Measurements from ENCODE around the gene PLXNA1. TPM values are rescaled to one million over a fixed set of nuclear protein-coding genes. Genes with fewer than 3 reads are reported as not detected.

The PLXNA1 gene
- total RNA-seq, 1 donor from 2014 or later, result 98.2 TPM

DNA sequence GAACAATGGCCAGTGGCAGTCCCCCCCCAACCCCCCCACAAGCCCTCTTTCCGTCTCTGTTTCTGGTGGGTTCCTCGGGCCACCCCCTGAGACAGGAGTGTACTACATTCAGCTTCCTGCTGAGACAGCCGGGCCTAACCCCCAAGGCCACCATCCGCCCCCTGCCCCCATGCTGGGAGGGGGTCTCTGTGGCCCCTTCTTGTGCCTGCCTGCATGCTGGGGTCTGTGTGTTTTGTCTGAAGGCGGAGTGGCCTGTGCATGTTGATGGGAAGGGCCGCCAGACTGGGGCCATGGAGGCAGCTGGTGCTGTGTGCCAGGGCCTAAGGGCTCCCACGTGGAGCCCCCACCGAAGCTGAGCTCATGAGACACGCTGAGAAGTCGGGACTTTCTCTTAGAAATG is 26.6 kb downstream of the PLXNA1 start:
- no peak for DNase-seq (ENCODE audit: low spot score)
- Mint-ChIP-seq H3K4me3 (ENCODE audit: unreplicated experiment) (no peak overlapping the region), H3K27ac (ENCODE audit: unreplicated experiment) (peak overlapping the region; percentile 86)

DNA sequence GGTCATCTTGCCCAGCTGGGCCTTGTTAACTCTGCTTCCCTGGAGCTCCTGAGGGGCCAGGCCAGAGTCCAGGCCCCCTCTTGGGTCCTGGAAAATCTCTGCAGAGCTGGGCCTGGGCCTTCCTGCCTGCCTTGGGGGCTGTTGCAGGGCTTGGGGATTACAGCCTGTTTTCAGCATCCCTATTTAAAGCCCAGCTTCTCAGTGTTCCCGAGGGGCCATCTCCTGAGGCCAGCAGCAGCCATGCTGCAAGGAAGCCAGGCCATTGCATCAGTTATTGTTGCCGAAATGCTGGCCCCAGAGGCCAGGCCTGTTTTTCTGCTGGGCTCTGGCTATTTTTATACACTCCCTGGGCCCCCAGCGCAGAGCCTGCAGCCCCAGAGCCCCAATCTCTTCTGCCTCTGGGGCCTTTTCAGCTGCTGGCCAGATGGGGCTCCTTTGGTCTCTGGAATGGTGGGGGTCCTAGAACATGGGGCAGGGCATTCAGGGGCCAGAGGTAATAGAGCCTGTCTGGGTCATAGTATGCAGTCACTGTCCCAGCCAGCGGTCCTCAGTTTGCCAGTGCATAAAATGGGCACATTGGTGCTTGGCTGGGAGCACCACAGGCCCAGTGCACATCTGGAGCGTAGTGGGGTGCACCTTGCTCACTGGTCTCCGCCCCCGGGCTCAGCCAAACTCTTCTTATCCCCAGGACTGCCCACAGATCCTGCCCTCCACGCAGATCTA is 28.5 kb downstream of the PLXNA1 start:
- H3K36me3 Mint-ChIP-seq (ENCODE audit: low read depth), result peaks cover 12% of the 10 kb centered on the region
- TF ChIP-seq, protein P1, sequence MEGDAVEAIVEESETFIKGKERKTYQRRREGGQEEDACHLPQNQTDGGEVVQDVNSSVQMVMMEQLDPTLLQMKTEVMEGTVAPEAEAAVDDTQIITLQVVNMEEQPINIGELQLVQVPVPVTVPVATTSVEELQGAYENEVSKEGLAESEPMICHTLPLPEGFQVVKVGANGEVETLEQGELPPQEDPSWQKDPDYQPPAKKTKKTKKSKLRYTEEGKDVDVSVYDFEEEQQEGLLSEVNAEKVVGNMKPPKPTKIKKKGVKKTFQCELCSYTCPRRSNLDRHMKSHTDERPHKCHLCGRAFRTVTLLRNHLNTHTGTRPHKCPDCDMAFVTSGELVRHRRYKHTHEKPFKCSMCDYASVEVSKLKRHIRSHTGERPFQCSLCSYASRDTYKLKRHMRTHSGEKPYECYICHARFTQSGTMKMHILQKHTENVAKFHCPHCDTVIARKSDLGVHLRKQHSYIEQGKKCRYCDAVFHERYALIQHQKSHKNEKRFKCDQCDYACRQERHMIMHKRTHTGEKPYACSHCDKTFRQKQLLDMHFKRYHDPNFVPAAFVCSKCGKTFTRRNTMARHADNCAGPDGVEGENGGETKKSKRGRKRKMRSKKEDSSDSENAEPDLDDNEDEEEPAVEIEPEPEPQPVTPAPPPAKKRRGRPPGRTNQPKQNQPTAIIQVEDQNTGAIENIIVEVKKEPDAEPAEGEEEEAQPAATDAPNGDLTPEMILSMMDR (IDR thresholded peaks at IDR 0.05), result no peak
- peaks cover 42% of the 10 kb centered on the region for H3K4me1 Mint-ChIP-seq (ENCODE audit: low read depth)
- DNase-seq (ENCODE audit: low spot score), result no peak
- H3K9me3 Mint-ChIP-seq (ENCODE audit: low read depth), result no peaks in the 10 kb centered on the region
- no peak overlapping the region for H3K4me3 Mint-ChIP-seq (ENCODE audit: unreplicated experiment)
- H3K27ac Mint-ChIP-seq (ENCODE audit: unreplicated experiment), result peak overlapping the region; percentile 90
- H3K27me3 Mint-ChIP-seq (ENCODE audit: low read depth), result no peaks in the 10 kb centered on the region

More for the DNA sequence above, 26.6 kb downstream of the PLXNA1 start:
- peaks cover 8% of the 10 kb centered on the region for H3K36me3 Mint-ChIP-seq (ENCODE audit: low read depth)
- TF ChIP-seq, protein P1 (IDR thresholded peaks at IDR 0.05), result no peak
- no peaks in the 10 kb centered on the region for H3K9me3 Mint-ChIP-seq (ENCODE audit: low read depth)
- peaks cover 39% of the 10 kb centered on the region for H3K4me1 Mint-ChIP-seq (ENCODE audit: low read depth)
- no peaks in the 10 kb centered on the region for H3K27me3 Mint-ChIP-seq (ENCODE audit: low read depth)

DNA sequence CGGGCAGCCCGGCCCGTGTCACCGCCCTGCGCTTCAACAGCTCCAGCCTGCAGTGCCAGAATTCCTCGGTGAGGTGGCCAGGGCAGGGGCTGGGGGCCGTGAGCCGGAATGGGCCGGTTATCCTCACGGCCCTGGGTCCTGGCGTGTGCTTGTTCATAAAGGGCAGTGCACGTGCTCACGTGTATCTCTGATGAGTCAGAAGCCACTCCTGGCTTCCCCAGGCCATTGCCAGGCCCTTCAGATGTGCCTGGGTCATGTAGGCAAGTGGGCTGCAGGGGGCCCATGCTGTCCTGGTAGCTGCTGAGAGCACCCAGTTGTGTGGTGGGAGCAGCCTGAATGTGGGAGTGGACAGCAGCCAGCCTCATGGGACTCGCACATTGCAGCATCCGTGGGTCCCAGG is 29.2 kb downstream of the PLXNA1 start:
- H3K4me1 Mint-ChIP-seq (ENCODE audit: low read depth), result peaks cover 38% of the 10 kb centered on the region
- peak overlapping the region; percentile 90 for H3K27ac Mint-ChIP-seq (ENCODE audit: unreplicated experiment)
- no peak for DNase-seq (ENCODE audit: low spot score)
- TF ChIP-seq, protein P1 (IDR thresholded peaks at IDR 0.05), result no peak
- no peaks in the 10 kb centered on the region for H3K27me3 Mint-ChIP-seq (ENCODE audit: low read depth)
- peaks cover 13% of the 10 kb centered on the region for H3K36me3 Mint-ChIP-seq (ENCODE audit: low read depth)
- H3K4me3 Mint-ChIP-seq (ENCODE audit: unreplicated experiment), result no peak overlapping the region
- H3K9me3 Mint-ChIP-seq (ENCODE audit: low read depth), result no peaks in the 10 kb centered on the region

DNA sequence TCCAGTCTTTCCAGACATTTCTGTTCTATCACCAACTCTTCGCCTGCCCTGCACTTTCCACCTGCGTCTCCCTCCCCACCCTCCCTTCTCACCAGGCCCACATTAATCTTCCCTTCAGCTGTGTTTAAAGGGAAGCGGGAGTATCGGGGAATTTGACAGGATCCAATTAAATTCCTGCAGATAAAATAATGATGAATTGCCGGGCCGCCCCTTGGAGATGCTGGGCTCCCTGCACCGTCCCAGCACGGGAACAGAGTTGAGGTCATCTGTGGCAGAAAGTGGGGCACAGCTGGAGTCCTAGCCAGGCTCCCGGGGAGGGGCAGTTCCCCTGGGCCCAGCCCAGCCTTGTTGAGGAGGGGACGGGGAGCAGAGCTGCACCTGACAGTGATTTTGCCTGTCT is 30.3 kb downstream of the PLXNA1 start:
- Mint-ChIP-seq H3K9me3 (ENCODE audit: low read depth) (no peaks in the 10 kb centered on the region), H3K36me3 (ENCODE audit: low read depth) (peaks cover 16% of the 10 kb centered on the region), H3K4me1 (ENCODE audit: low read depth) (peaks cover 34% of the 10 kb centered on the region), H3K27ac (ENCODE audit: unreplicated experiment) (peak overlapping the region; percentile 32), H3K4me3 (ENCODE audit: unreplicated experiment) (no peak overlapping the region), H3K27me3 (ENCODE audit: low read depth) (no peaks in the 10 kb centered on the region)
- DNase-seq (ENCODE audit: low spot score), result no peak
- TF ChIP-seq, protein P1 (IDR thresholded peaks at IDR 0.05), result no peak

DNA sequence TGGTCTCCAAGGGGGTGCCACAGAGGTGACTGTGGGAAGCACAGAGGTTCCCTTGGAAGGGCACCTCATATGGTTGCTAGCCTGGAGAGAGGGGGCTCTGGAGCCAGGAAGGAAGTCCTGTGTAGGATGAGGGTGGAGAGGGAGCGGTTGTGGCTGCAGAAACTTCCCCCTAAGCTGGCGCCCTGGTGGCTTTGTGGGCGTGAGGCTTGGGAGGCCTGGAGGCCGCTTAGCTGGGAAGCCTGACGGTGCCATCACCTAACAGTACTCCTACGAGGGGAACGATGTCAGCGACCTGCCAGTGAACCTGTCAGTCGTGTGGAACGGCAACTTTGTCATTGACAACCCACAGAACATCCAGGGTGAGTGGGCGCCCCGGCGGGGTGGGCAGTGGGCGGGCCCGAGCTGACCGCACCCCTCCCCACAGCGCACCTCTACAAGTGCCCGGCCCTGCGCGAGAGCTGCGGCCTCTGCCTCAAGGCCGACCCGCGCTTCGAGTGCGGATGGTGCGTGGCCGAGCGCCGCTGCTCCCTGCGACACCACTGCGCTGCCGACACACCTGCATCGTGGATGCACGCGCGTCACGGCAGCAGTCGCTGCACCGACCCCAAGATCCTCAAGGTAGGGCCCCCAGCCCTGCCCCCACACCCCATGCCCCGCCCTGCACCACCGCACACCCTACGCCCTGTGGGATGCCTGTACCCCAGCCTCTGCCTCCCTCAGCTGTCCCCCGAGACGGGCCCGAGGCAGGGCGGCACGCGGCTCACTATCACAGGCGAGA is 31.0 kb downstream of the PLXNA1 start:
- Mint-ChIP-seq H3K9me3 (ENCODE audit: low read depth) (no peaks in the 10 kb centered on the region), H3K27ac (ENCODE audit: unreplicated experiment) (no peak overlapping the region), H3K4me1 (ENCODE audit: low read depth) (peaks cover 36% of the 10 kb centered on the region), H3K27me3 (ENCODE audit: low read depth) (no peaks in the 10 kb centered on the region), H3K36me3 (ENCODE audit: low read depth) (peaks cover 17% of the 10 kb centered on the region), H3K4me3 (ENCODE audit: unreplicated experiment) (no peak overlapping the region)
- TF ChIP-seq, protein P1 (IDR thresholded peaks at IDR 0.05), result no peak
- DNase-seq (ENCODE audit: low spot score), result no peak
